ENCODE measurements around the gene KIAA0753. TPM values are rescaled to one million over a fixed set of nuclear protein-coding genes. Genes with fewer than 3 reads are reported as not detected.

KIAA0753 gene
- polyA plus RNA-seq, 1 donor from 2014 or later: 4.0 TPM

GRCh38 chr17:6639586-6640535 is 650 bp downstream of the KIAA0753 start:
- H3K4me1 Mint-ChIP-seq: peaks cover 19 to 21% (median 19%) of the 10 kb centered on the region in 3 donors
- H3K27ac Mint-ChIP-seq: peak overlapping the region; percentile 87 to 100 (median 96)
- no peaks in the 10 kb centered on the region for H3K36me3 Mint-ChIP-seq
- H3K4me3 Mint-ChIP-seq: peak overlapping the region; percentile 95 to 100 (median 97)
- H3K27me3 Mint-ChIP-seq: no peaks in the 10 kb centered on the region
- H3K9me3 Mint-ChIP-seq: no peaks in the 10 kb centered on the region

DNA sequence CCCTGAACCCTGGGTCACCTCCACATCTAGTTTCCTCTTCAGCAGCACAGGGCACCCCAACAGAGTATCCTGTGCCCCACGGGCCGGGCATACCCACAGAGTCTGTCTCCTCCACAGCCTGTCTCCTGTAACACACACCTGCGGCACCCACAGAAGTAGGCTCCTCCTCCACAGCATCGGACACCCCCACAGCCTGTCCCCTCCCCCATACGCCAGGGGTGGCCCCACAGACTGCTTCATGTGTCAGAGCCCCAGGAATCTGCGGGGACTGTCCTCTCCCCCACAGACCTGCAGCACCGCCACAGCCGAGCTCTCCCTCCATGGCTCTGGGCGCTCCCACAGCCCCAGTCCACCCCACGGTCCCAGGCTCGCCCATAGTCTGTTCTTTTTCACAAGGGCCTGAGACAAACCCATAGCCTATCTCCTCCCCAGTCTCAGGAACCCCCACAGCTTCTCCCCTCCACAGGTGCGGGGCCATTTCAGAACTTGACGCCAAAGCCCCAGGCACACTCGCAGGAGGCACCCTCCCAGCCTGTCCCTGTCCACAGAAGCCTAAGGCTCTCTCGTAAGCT is 1.4 kb downstream of the KIAA0753 start:
- peaks cover 3% of the 10 kb centered on the region for H3K36me3 Mint-ChIP-seq
- H3K27me3 Mint-ChIP-seq: no peaks in the 10 kb centered on the region
- peaks cover 17 to 21% (median 19%) of the 10 kb centered on the region in 3 donors for H3K4me1 Mint-ChIP-seq
- H3K4me3 Mint-ChIP-seq: peak overlapping the region; percentile 95 to 100 (median 97)
- H3K27ac Mint-ChIP-seq: peak overlapping the region in 2 of 3 donors; percentile 39 to 96
- no peaks in the 10 kb centered on the region for H3K9me3 Mint-ChIP-seq

GRCh38 chr17:6638046-6638908 is 2.2 kb downstream of the KIAA0753 start:
- H3K4me3 Mint-ChIP-seq: peak overlapping the region; percentile 21 to 100 (median 76)
- no peaks in the 10 kb centered on the region for H3K27me3 Mint-ChIP-seq
- peaks cover 0 to 2% (median 0%) of the 10 kb centered on the region in 3 donors for H3K9me3 Mint-ChIP-seq
- peaks cover 7% of the 10 kb centered on the region for H3K36me3 Mint-ChIP-seq
- H3K27ac Mint-ChIP-seq: peak overlapping the region in 2 of 3 donors; percentile 23
- peaks cover 15 to 21% (median 19%) of the 10 kb centered on the region in 3 donors for H3K4me1 Mint-ChIP-seq

DNA sequence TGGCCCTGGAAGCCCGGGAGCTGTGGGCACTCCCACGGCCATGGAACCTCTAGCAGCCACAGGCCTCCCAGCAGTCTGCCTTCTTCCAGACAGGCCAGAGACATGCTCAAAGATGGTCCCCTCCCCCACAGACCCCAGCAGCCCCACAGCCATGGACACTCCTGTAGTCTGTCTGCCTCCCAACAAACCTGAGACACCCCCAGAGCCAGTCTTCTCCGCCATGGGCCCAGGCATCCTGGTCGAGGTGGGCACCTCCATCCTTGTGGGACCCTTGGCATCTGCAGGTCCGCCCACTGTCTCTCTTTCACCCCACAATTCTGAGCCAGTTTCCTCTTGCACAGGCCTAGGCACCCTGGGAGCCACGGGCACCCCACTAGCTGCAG is 3.1 kb downstream of the KIAA0753 start:
- Mint-ChIP-seq H3K9me3 (peaks cover 0 to 2% (median 0%) of the 10 kb centered on the region in 3 donors), H3K4me3 (peak overlapping the region in 1 of 4 donors; percentile 0), H3K27me3 (no peaks in the 10 kb centered on the region), H3K36me3 (peaks cover 7% of the 10 kb centered on the region), H3K4me1 (peaks cover 12 to 20% (median 17%) of the 10 kb centered on the region in 3 donors), H3K27ac (peak overlapping the region in 1 of 3 donors; percentile 16)

GRCh38 chr17:6636616-6637457 is 3.7 kb downstream of the KIAA0753 start:
- peak overlapping the region in 2 of 3 donors; percentile 16 to 35 for H3K27ac Mint-ChIP-seq
- peak overlapping the region in 1 of 4 donors; percentile 0 for H3K4me3 Mint-ChIP-seq
- H3K9me3 Mint-ChIP-seq: peaks cover 0 to 2% (median 0%) of the 10 kb centered on the region in 3 donors
- peaks cover 8 to 19% (median 13%) of the 10 kb centered on the region in 3 donors for H3K4me1 Mint-ChIP-seq
- peaks cover 10% of the 10 kb centered on the region for H3K36me3 Mint-ChIP-seq
- H3K27me3 Mint-ChIP-seq: no peaks in the 10 kb centered on the region

DNA sequence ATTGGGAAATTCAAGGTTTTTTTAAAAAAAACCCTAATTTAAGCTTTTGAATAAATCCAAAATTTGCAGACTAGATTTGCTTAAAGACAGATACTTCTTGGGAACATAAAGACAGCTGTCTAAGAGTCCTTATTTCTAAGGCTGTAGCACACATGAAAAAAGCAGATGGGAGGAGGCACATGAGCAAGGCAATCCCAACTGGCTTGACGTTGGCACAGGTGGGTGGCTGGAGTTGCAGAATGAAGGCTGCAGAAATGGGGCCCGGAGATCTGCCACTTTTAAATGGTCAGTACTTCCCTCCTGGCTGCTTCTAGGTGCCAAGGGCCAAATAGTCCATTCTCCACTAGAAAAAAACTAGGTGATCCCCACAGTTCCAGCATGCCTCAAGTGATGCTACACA is 4.4 kb downstream of the KIAA0753 start:
- Mint-ChIP-seq H3K27me3 (no peaks in the 10 kb centered on the region), H3K4me3 (peak overlapping the region in 1 of 4 donors; percentile 0), H3K36me3 (peaks cover 15% of the 10 kb centered on the region), H3K4me1 (peaks cover 7 to 19% (median 9%) of the 10 kb centered on the region in 3 donors), H3K9me3 (peaks cover 0 to 2% (median 0%) of the 10 kb centered on the region in 3 donors), H3K27ac (no peak overlapping the region)

DNA sequence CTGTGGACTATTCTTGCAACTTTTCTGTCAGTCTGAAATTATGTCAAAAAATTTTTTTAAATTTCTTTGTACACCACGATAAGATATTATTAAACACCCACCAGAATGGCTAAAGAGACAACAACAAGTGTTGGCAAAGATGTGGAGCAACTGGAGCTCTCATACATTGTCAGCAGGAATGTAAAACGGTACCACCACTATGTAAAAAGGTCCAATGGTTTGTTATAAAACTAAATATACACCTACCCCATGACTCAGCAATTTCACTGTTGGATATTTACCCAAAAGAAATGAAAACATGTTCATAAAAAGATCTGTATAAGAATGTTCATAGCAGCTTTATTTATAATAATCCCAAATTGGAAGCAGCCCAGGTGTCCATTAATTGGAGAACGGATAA is 7.2 kb downstream of the KIAA0753 start:
- Mint-ChIP-seq H3K27me3 (no peaks in the 10 kb centered on the region), H3K9me3 (peaks cover 0 to 2% (median 0%) of the 10 kb centered on the region in 3 donors), H3K4me3 (peak overlapping the region in 1 of 4 donors; percentile 42), H3K36me3 (peaks cover 19% of the 10 kb centered on the region), H3K27ac (no peak overlapping the region), H3K4me1 (peaks cover 0 to 11% (median 3%) of the 10 kb centered on the region in 3 donors)

DNA sequence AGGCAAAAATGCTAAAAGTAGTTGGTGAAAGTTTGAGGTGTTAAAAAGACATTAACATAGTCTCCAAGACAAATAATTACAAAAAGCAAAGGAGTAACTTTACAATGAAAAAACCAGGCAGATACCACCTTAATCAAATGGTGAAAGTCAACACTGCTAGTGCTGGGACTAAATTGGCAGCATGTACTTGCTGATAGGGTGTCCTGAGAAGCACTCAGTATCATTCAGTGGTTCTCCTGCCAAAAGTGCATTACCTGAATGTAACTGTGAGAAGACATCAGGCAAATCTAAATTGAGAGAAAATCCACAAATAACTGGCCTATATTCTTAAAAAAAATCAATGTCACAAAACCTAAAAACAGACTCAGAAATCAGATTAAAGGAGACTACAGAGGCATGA is 8.0 kb downstream of the KIAA0753 start:
- H3K27me3 Mint-ChIP-seq: no peaks in the 10 kb centered on the region
- no peak overlapping the region for H3K27ac Mint-ChIP-seq
- H3K4me1 Mint-ChIP-seq: peaks cover 0 to 11% (median 2%) of the 10 kb centered on the region in 3 donors
- H3K36me3 Mint-ChIP-seq: peaks cover 19% of the 10 kb centered on the region
- H3K9me3 Mint-ChIP-seq: peaks cover 0 to 2% (median 0%) of the 10 kb centered on the region in 3 donors
- no peak overlapping the region for H3K4me3 Mint-ChIP-seq

- peaks cover 19% of the 10 kb centered on the region for H3K36me3 Mint-ChIP-seq
- H3K4me1 Mint-ChIP-seq: peaks cover 0 to 9% (median 2%) of the 10 kb centered on the region in 3 donors
- H3K9me3 Mint-ChIP-seq: peaks cover 0 to 2% (median 0%) of the 10 kb centered on the region in 3 donors
- no peak overlapping the region for H3K4me3 Mint-ChIP-seq
- no peaks in the 10 kb centered on the region for H3K27me3 Mint-ChIP-seq
- no peak overlapping the region for H3K27ac Mint-ChIP-seq
These were observed 10.1 kb downstream of the KIAA0753 start for GRCh38 chr17:6630390-6630789.

- peaks cover 0 to 7% (median 2%) of the 10 kb centered on the region in 3 donors for H3K4me1 Mint-ChIP-seq
- H3K27me3 Mint-ChIP-seq: no peaks in the 10 kb centered on the region
These were observed 13.5 kb downstream of the KIAA0753 start for GRCh38 chr17:6627019-6627418.

GRCh38 chr17:6626616-6627015 is 13.9 kb downstream of the KIAA0753 start:
- H3K27me3 Mint-ChIP-seq: no peaks in the 10 kb centered on the region
- peaks cover 10% of the 10 kb centered on the region for H3K36me3 Mint-ChIP-seq
- peaks cover 0 to 7% (median 2%) of the 10 kb centered on the region in 3 donors for H3K4me1 Mint-ChIP-seq
- no peak overlapping the region for H3K4me3 Mint-ChIP-seq
- H3K9me3 Mint-ChIP-seq: no peaks in the 10 kb centered on the region
- H3K27ac Mint-ChIP-seq: no peak overlapping the region

More at GRCh38 chr17:6627019-6627418, 13.5 kb downstream of the KIAA0753 start:
- Mint-ChIP-seq H3K4me3 (no peak overlapping the region), H3K36me3 (peaks cover 10% of the 10 kb centered on the region), H3K27ac (no peak overlapping the region), H3K9me3 (no peaks in the 10 kb centered on the region)

GRCh38 chr17:6623941-6624340 is 16.6 kb downstream of the KIAA0753 start:
- Mint-ChIP-seq H3K4me3 (no peak overlapping the region), H3K36me3 (peaks cover 1% of the 10 kb centered on the region)

DNA sequence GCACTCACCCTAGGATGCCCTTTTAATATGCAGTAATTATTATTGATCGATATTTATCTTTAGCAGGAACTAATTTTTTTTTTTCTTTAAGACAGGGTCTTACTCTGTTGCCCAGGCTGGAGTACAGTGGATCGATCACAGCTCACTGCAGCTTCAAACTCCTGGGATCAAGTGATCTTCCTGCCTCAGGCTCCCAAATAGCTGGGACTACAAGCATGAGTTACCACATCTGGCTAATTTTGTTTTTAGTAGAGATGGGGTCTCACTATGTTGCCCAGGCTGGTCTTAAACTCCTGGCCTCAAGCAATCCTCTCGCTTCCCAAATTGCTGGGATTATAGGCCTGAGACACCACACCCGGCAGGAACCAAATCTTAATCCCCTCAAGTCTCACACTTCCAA is 29.3 kb downstream of the KIAA0753 start:
- Mint-ChIP-seq H3K36me3 (peaks cover 11% of the 10 kb centered on the region), H3K4me1 (no peaks in the 10 kb centered on the region), H3K9me3 (no peaks in the 10 kb centered on the region)

More at GRCh38 chr17:6623941-6624340, 16.6 kb downstream of the KIAA0753 start:
- no peaks in the 10 kb centered on the region for H3K27me3 Mint-ChIP-seq
- H3K9me3 Mint-ChIP-seq: no peaks in the 10 kb centered on the region
- H3K27ac Mint-ChIP-seq: no peak overlapping the region
- no peaks in the 10 kb centered on the region for H3K4me1 Mint-ChIP-seq

DNA sequence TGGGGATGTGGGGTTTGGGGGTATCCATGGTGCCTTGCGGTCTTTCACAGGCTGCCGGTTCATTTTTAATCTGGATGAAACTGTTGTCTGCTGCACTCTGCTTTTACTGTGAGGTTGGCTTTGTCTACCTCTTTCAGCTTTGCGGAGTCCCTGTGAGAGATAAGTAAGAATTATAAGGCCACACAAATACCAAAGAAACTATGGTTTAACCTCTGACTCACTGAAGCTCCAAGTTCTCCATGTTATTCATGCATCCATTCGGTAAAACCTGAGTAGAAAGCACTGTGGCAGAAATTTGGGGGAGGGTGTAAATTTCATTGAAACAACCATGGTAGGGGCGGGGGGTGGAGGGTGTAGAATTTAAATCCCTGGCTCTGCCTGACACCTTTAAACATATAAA is 30.5 kb downstream of the KIAA0753 start:
- Mint-ChIP-seq H3K4me3 (no peak overlapping the region), H3K9me3 (no peaks in the 10 kb centered on the region), H3K27me3 (no peaks in the 10 kb centered on the region), H3K4me1 (peaks cover 0 to 2% (median 0%) of the 10 kb centered on the region in 3 donors), H3K36me3 (peaks cover 10% of the 10 kb centered on the region), H3K27ac (no peak overlapping the region)

More for the DNA sequence above, 29.3 kb downstream of the KIAA0753 start:
- no peaks in the 10 kb centered on the region for H3K27me3 Mint-ChIP-seq
- no peak overlapping the region for H3K27ac Mint-ChIP-seq
- H3K4me3 Mint-ChIP-seq: no peak overlapping the region

Measured in IgD-negative memory B cell (primary cell).